ENCODE results near the gene C2orf68.

The C2orf68 gene

GRCh38 chr2:85635011-85635410 lies 23.1 kb upstream of the C2orf68 start:
- TF ChIP-seq ARNTL (CRISPR knock-in tag; IDR thresholded peaks at IDR 0.05; ENCODE audit: borderline replicate concordance, low read depth) (no peak), GLIS3 (CRISPR knock-in tag; IDR thresholded peaks at IDR 0.05) (no peak), ZFP30 (CRISPR knock-in tag; IDR thresholded peaks at IDR 0.05) (no peak), ZNF8 (CRISPR knock-in tag; IDR thresholded peaks at IDR 0.05) (no peak), OSR1 (CRISPR knock-in tag; IDR thresholded peaks at IDR 0.05) (no peak), SNAI2 (CRISPR knock-in tag; IDR thresholded peaks at IDR 0.05) (no peak), CSRNP3 (CRISPR knock-in tag; IDR thresholded peaks at IDR 0.05) (no peak), TSHZ2 (CRISPR knock-in tag; IDR thresholded peaks at IDR 0.05) (no peak), ZNF565 (CRISPR knock-in tag; conservative IDR thresholded peaks at IDR 0.05; ENCODE audit: low read depth) (no peak), CSDC2 (CRISPR knock-in tag; IDR thresholded peaks at IDR 0.05) (no peak)
- no peak for ATAC-seq

GRCh38 chr2:85631316-85631715 lies 19.4 kb upstream of the C2orf68 start:
- no peak for ATAC-seq
- TF ChIP-seq ESRRG (CRISPR knock-in tag; IDR thresholded peaks at IDR 0.05) (no peak), ZC3H10 (CRISPR knock-in tag; IDR thresholded peaks at IDR 0.05) (no peak), OSR1 (CRISPR knock-in tag; IDR thresholded peaks at IDR 0.05) (no peak), ARNTL (CRISPR knock-in tag; IDR thresholded peaks at IDR 0.05; ENCODE audit: borderline replicate concordance, low read depth) (no peak), RARB (CRISPR knock-in tag; IDR thresholded peaks at IDR 0.05) (no peak), GLIS3 (CRISPR knock-in tag; IDR thresholded peaks at IDR 0.05) (no peak), TOX (CRISPR knock-in tag; IDR thresholded peaks at IDR 0.05; ENCODE audit: borderline replicate concordance) (no peak), ZFP30 (CRISPR knock-in tag; IDR thresholded peaks at IDR 0.05) (no peak), TSHZ2 (CRISPR knock-in tag; IDR thresholded peaks at IDR 0.05) (no peak), CREB5 (CRISPR knock-in tag; IDR thresholded peaks at IDR 0.05; ENCODE audit: low read depth) (no peak), PATZ1 (CRISPR knock-in tag; IDR thresholded peaks at IDR 0.05; ENCODE audit: borderline replicate concordance) (no peak), ZFP3 (CRISPR knock-in tag; IDR thresholded peaks at IDR 0.05) (no peak), POU6F1 (CRISPR knock-in tag; IDR thresholded peaks at IDR 0.05; ENCODE audit: borderline replicate concordance, low read depth) (no peak), PPARA (CRISPR knock-in tag; IDR thresholded peaks at IDR 0.05; ENCODE audit: borderline replicate concordance) (no peak), ZNF565 (CRISPR knock-in tag; conservative IDR thresholded peaks at IDR 0.05; ENCODE audit: low read depth) (no peak), ISL1 (CRISPR knock-in tag; IDR thresholded peaks at IDR 0.05) (no peak), ZNF70 (CRISPR knock-in tag; IDR thresholded peaks at IDR 0.05) (no peak), TCF4 (CRISPR knock-in tag; IDR thresholded peaks at IDR 0.05; ENCODE audit: borderline replicate concordance) (no peak)

All from SK-N-SH treated with all-trans-retinoic acid at 6 μM for 48 hours (cell line).